OCI-M2 (cell line): Measurements from ENCODE around the gene DDAH1.

Experiments
- DNase-seq: peaks from one replicate; lab custom pipeline; 2025; ENCODE audit not compliant: unreplicated experiment; lab: John Stamatoyannopoulos, UW

DDAH1 gene

DNA sequence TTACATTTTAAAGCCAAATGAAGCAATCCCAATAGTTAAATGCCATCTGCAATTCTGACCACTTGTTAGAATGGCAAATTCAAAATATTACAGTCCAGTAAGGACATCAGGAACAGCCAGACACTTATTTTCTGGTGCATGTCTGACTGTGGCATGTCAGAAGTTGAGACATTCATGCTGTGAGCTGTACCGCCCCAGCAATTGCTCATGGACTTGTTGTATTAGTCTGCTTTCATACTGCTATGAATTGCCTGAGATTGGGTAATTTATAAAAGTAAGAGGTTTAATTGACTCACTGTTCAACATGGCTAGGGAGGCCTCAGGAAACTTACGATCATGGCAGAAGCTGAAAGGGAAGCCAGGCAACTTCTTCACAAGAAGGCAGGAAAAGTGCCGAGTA, 19.1 kb downstream of the DDAH1 start:
- DNase-seq = no peak

DNA sequence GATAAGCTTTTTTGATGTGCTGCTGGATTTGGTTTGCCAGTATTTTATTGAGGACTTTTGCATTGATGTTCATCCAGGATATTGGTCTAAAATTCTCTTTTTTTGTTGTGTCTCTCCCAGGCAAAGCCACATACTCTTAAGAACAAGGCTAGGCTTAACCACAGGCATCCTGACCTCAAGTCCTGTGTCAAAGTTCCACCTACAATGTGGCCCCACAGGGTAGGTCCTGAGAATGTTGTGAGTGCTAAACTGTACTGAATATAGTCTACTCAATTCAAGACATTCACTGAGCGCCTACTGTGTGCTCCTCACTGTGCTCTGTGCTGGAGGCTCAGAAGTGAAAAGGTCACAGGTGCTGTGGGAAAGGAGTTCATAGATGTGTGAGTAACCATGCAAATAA, 20.6 kb downstream of the DDAH1 start:
- no peak for DNase-seq

DNA sequence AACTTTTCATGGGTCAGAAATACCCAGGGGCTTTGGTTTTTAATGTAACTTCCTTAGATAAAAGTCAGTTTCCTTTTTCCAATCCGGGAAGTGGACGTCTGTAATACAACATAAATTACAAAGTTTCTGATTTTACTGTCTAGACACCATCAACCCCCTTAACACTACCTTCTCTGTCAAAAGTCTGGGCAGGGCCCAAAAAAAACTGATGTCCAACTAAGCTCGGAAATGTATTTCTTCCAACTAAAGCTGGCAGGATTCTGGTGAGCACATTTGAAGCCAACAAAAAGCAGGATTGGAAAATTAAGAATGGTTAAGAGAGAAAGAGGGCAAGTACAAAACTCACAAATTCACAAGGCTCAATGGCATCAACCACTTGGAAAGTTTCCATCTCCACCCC, 24.3 kb downstream of the DDAH1 start:
- DNase-seq = no peak

DNA sequence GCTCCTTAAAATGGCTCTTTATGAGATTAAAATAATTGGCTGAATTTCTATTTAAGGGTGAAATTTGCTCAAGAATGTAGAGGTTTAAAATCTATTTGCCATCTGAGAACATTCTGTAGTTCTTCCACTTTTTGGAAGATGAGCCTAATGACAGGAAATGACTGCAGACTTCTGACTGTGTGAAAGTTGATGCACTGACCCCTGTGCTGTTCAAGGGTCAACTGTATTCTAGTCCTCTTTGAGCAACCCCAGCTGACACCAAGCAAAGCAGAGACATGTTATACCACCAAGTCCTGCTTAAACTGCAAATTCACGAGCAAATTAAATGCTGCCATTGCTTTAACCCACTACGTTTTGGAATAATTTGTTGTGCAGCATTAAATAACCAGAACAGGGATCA, 26.6 kb downstream of the DDAH1 start:
- DNase-seq = no peak

DNA sequence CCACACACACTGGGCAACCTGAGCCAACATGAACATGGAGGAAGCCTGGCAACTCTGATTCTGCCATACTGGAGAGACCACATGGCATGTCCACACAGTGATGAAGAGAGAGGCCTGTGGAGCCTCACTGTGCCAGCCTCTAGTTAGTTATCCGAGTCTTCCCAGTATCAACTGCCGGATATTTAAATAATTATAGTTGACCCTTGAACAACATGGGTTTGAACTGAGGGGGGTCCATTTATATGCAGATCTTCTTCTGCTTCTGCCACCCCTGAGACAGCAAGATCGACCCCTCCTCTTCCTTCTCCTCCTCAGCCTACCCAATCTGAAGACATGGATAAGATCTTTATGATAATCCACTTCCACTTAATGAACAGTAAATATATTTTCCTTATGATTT, 27.8 kb downstream of the DDAH1 start:
- DNase-seq = no peak

DNA sequence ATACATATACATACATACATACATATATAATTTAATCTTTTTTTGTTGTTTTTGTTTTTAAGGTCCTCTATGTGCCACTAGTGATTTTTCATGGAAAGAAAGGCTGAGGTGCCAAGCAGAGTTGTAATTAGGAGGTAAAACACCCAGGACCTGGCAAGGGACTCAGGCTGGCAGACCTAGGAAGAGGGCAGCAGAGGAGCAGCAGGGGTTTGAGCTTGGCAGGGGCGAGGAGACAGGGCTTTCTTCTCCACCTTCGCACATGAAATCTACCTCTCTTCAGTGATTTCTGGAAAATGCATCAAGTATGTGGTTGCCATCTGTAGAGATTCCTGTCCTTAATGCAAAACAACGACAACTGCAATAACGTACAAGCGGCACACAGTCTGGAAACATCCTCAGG, 31.9 kb downstream of the DDAH1 start:
- no peak for DNase-seq

DNA sequence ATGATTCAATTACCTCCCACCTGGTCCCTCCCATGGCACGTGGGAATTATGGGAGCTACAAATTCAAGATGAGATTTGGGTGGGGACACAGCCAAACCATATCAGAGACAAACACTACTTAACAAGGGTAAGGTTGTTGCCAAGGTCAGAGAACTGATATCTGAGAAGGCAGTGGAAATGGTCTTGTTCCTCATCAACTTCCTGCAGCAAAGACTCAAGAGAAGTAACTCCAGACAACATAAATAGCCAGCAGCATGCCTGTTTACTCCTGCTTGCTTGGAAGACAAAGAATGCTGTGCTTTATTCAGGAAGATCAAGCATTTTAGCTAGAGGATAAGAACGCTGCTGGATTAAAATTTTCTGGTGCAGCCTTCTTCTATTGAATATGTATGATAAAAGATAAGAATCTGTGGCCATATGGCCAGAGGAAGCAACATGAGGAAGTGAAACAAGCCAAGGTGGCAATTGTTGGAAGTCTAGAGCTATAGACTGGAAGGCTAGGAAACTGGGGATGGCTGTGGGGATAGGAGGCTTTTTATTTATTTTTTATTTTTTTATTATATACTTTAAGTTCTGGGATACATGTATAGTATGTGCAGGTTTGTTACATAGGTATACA, 36.4 kb downstream of the DDAH1 start:
- no peak for DNase-seq

DNA sequence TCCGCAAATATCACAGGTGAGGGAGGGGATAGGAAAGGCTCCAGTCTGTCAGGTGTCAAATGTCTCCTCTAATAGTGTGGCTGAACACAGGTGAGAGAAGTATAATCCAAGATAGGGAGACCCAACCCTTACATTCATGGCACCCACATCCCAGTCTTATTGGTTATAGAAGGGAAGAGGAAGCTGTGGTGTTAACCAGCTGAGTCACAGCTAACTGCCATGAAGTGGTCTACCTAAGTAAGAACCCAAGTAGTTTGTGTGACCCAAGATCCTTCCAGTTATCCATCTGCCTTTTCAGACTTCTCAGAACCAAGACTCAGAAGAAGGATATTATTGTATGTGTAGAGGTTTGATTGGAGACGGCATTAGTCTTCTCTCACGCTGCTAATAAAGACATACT, 37.1 kb downstream of the DDAH1 start:
- no peak for DNase-seq

DNA sequence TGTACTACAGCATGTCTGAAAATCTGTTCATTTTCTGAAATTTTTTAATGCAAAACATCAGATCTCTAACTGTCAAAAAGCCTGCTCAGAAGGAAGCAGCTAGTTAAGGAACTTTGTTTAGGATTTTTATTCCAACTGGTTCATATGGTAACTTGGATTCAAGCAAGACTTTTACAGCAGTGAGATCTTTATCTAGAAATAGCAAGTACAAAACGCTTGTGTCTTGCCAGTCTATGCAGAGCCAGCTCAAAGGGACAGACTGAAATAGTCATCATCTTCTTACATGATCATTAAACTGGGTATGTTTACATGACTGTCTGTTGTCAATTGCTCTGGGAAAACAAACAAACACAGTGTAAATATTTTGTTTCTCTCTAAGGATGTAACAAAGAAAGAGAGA, 37.6 kb downstream of the DDAH1 start:
- no peak for DNase-seq

DNA sequence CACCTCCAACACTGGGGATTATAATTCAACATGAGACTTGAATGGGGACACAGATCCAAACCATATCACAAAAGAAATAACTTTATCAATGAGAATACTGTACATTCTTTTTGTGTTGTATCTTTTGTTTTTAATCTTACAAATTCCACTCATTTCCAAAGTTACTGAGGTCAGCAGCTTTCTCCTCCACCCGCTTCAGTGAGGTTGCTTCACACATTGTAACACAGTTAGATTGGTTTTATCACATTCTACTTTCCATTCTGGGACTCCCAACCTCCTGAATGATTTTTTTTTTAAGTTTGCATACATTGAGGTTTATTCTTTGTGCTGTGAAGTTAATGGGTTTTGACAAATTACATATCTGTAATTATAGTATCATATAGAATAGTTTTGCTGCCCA, 43.8 kb downstream of the DDAH1 start:
- no peak for DNase-seq

DNA sequence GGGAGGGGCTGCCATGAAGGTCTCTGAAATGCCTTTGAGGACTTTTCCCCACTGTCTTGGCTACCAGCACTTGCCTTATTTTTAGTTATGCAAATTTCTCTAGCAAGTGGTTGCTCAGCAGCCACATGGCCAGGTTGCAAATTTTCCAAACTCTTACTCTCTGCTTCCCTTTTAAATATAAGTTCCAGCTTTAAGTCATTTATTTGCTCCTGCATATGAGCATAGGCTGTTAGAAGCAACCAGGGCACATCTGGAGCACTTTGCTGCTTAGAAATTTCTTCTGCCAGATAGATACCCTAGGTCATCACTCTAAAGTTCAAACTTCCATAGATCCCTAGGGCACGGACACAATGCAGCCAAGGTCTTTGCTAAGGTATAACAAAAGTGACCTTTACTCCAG, 44.8 kb downstream of the DDAH1 start:
- DNase-seq = no peak

DNA sequence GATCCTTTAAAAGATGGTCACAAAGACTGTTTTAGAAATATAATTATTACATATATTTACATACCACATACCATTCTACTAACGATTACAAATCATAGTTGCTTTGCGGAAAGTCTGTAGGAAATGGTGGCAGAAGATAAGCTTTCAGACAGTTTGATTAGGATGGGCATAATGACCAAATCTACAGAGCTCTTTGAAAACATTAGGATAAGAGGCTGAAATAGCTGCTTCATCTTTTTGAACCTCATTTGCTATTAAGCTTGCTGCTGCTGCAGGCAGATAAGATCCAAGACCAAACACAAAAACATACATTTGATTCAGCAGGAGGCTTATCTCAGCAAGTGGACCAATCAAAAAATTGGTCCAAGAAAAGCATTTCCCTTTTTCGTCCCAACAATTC, 47.1 kb downstream of the DDAH1 start:
- DNase-seq = no peak

DNA sequence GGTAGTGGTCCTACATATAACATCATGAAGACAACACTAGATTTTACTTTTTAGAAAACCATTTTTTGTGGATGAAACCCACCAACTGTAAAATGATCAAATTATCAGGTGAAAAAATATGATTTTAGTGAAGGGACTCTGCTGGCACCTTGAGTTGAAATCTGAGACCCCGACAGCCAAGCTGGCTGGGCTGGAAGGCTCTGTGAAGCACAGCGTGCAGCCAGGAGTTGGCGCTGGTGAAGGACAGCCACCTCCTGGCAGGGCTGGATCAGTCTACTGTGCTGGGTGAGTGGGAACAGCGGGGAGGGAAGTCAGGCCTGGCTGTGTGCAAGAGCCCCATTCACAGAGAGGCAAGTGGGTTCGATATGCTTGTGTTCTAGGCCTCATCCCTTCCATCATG, 47.9 kb downstream of the DDAH1 start:
- DNase-seq = no peak

DNA sequence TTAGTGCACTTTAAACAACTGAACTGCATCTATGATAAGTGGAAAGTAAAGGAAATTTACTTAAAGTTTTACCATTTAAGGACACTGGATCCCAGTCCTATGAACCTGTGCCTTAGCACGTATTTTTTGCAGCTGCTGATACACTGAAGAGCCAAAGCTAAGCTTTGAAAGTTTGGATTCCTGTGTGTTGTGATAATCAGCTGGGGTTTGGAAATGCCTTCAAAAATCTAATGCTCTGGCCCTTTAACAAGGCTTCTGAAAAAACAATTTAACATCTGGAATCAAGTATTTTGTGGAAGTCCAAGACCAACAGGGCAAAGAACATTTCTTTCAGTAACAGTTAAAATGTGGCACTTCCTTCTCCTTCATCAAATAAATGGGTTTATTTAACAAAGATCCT, 51.8 kb downstream of the DDAH1 start:
- no peak for DNase-seq

DNA sequence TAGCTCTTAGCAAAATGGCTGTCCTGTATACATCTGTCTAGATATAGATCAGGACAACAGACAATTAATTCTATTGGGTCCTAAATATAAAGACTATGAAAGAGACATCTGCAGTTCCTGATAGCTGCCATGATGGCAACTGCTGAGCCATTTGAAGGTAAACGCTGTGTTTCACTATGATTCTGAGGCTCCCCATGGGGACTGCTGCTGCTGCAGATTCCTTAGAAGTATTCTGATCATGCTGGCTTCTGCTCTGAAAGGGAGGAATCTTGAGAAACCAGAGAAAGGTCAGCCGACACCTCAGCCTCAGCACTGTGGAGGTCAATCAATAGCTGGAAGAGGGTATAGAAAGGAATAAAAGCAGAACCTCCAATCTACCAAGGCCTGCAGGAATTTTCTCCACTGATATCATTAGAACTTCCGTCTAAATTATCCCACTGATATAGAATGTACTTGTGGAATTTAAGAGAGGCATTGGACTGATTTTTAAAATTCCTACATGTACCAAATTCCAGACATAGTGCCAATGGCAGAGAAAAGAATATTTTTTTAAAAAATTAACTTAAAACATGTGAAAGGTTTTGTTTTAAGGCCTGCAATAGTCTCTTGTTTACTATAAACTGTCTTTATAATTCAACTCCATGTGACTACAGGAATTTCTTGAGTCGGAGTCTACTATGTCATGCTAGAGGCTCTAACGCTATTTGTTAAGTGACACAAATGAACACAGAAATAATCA, 53.2 kb downstream of the DDAH1 start:
- no peak for DNase-seq

DNA sequence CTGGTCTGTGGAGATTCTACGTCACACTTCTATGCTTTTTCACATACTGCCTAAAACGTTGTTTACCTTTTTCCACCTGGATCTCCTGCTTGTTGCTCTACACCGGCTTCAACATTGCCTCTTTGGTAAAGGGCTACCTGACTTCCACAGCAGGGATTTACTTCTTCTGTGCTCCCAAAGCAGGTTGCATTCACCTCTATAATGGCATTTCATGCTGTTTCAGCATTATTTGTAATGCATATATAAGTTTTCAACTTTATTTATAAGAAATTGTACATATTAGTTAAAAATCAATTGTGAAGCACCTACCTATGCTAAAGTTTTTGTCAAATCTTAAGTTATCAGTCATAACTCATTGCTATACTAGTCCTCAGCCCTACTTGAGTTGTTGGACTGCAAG, 55.4 kb downstream of the DDAH1 start:
- no peak for DNase-seq

DNA sequence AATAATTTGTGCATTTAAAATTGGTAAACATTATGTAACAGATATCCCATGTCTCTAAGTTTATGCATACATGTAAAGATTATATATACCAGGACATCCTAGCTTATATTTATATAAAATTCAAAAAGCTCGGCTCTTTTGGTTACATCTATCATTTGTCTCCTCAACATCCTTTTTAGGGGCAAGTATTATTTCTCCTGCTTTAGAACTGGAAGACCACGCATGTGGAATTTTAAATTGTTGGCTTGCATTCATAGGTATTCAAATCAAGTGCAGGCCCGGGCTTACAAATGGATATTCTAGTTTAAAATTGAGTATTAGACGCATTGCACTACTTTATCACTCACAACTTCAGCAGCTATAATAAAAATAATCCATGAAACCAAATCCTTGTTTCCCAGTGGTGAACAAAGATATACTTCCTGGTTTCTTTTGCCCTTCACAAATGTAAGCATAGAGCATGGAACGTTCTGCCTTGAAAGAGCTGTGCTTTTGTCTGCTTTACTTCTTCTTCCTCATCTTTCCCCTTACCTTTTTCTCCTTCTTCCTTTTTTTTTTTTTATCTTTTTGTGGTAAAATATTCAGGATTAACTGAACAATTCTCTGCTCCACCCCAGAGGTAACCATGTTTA, 57.1 kb downstream of the DDAH1 start:
- no peak for DNase-seq

DNA sequence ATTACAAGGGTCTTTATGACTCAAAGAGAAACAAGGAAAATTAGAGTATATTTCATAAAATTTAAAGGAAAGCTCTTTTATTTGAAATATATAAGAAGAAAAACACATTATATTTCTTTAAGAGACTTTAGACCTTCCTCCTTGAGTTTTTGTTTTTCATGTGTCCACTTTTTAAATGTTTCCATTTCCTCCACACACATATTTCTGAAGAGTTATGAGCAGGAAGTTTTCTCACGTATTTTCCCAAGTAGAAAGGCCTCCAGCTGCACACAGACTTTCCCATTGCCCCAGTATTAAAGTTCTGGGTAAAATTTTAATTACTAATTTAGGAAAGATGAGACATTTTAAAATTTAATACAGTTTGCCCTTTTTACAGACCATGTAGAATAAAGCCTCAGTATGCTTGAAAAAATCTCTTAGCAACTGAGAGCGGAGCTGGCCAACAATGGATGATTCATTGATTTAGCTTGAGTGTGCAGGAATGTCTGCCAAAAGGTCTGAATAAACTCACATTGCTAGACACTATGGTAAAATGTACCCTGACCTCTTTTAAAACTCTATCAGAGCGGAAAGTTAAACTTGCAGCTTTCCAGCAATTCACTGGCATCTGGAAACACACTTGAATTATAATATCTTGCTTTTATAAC, 57.9 kb downstream of the DDAH1 start:
- no peak for DNase-seq

DNA sequence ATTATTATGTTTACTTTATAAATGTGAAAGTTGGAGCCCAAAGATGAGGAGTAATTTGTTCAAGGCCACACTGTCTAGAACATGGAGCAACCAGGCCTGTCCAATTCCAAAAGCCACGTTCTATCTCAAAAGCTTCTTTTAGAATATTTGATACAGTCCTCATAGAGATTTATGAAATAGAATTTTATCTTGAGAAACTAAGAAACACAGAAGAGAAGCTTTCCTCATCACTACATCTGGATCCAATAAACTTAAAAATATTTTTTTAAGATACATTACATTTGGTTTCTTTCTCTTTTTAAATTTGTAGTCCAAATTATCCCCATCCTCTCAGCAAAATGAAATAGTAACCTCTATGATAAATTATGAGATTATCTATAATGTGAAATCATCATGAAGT, 58.9 kb downstream of the DDAH1 start:
- no peak for DNase-seq

DNA sequence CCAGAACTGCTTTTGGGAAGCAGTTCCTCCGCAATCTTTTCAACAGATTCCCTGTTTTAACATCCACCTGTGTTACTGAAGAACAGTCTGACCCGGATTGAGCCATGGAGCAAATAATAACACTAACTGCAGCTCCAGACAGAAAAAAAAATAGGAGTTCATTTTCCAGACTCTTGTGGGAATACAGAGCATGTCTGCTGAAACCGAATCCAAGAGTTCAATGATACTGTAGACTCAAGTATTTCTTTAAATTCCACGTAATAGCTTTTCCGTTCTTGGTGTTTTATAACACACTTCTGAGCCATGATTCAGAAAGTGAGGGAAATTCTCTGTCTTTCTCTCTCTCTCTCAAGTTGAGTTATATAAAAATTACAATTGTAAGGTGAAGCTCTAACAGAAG, 60.6 kb downstream of the DDAH1 start:
- no peak for DNase-seq

DNA sequence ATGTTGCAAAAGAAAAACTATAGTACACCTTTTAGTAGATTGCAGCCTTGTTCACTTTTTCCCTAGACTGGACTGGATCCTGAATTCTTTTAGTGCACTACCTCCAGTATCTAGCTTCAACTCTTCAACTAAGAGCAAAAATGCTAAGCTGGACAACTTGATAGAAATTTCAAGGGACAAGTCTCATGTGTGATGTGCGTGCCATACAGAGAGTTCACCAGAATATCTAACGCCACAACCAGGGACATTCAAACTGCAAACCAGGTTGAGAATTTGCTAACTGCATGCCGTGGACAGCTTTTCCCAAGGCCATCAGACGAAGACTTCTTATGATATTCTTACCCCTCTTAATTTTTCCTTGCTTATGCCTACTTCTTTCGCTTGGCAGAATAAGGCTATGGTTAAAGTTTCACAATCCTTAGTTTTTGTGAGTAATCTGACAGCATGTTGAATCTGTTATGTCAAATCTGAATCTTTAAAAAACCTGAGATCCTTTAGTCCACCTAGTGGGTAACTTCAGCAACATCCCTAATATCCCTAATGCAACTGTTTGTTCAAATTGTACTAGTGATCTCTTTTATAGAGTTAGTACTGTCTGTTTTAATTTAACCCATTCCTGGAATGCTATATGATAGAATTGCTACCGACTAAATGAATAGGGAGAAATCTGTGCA, 66.4 kb downstream of the DDAH1 start:
- DNase-seq = no peak
